Tibial nerve (tissue), 4 donors: ENCODE data around the gene RAP1A. TPM values are rescaled to one million over a fixed set of nuclear protein-coding genes. Genes with fewer than 3 reads are reported as not detected.

Experiments used
- DNase-seq, 2 donors: peaks; one replicate each; pipeline ENCODE4 v3.0.0-alpha.2; 2019; ENCODE audit warnings: low spot score in 2 of 2
- H3K27ac ChIP-seq, 4 donors: fragments of 200-600 bp; sonication (generic) in 3 of 4; one replicate each; pipeline ENCODE4 v1.5.1; 2017 to 2019; ENCODE audit warnings: mild to moderate bottlenecking in 1 of 4
- H3K27me3 ChIP-seq, 2 donors: fragments of 200-600 bp; sonication (generic) in 1 of 2; one replicate each; pipeline versions ENCODE4 v1.5.1 to v1.6.0; 2017 to 2019
- H3K36me3 ChIP-seq, 3 donors: fragments of 200-600 bp; sonication (generic); one replicate each; pipeline ENCODE4 v1.5.1; 2018 to 2019
- H3K4me1 ChIP-seq, 4 donors: fragments of 200-600 bp; sonication (generic) in 3 of 4; one replicate each; pipeline ENCODE4 v1.5.1; 2017 to 2019
- H3K4me3 ChIP-seq, 4 donors: fragments of 200-600 bp; sonication (generic) in 3 of 4; one replicate each; pipeline ENCODE4 v1.5.1; 2017 to 2019; ENCODE audit warnings: mild to moderate bottlenecking in 1 of 4, moderate library complexity in 1 of 4
- H3K9me3 ChIP-seq, 4 donors: fragments of 200-600 bp; sonication (generic) in 3 of 4; one replicate each; pipeline ENCODE4 v1.5.1; 2017 to 2019
- CTCF ChIP-seq, 5 experiments: fragments of 200-600 bp in 3 of 5; fragments of 450-650 bp in 2 of 5; sonication (generic) in 3 of 5; IDR thresholded peaks; one replicate each; pipeline ENCODE4 v1.5.1; 2016 to 2019; ENCODE audit warnings: antibody characterized with exemption in 5 of 5, mild to moderate bottlenecking in 3 of 5, moderate library complexity in 2 of 5
- EP300 ChIP-seq, 2 donors: sonication (generic); formaldehyde crosslinking; IDR thresholded peaks; one replicate each; pipeline ENCODE4 v1.6.1; 2017; ENCODE audit warnings: antibody characterized with exemption in 2 of 2, mild to moderate bottlenecking in 1 of 2
- POLR2A ChIP-seq, 2 donors: fragments of 450-650 bp; IDR thresholded peaks; one replicate each; pipeline ENCODE4 v1.6.1; 2017; ENCODE audit warnings: antibody characterized with exemption in 2 of 2, mild to moderate bottlenecking in 2 of 2, moderate library complexity in 2 of 2
- WGBS, 2 donors: methylation state at CpG; one replicate each; pipeline ENCODE4 v1.1.5; 2018; 5-methylcytosine and 5-hydroxymethylcytosine counted together
- total RNA-seq, 4 donors: library from RNA; depleted of rRNA; stranded (reverse); fragments of >200 nt; gene quantifications; one replicate each; pipeline ENCODE4 v1.1.0, GENCODE V29; 2016

The RAP1A gene
- total RNA-seq, 4 donors from 2014 or later = 45.5 to 48.7 (median 46.8) TPM

- Histone ChIP-seq H3K9me3 (no peaks in the 10 kb centered on the region), H3K4me1 (peaks cover 0 to 5% (median 0%) of the 10 kb centered on the region in 4 donors), H3K4me3 (no peak overlapping the region), H3K27me3 (no peaks in the 10 kb centered on the region), H3K27ac (peak overlapping the region in 2 of 4 donors; percentile 22 to 44), H3K36me3 (no peaks in the 10 kb centered on the region)
- TF ChIP-seq CTCF (IDR thresholded peaks at IDR 0.05) (no peak), EP300 (IDR thresholded peaks at IDR 0.05) (no peak), POLR2A (IDR thresholded peaks at IDR 0.05) (no peak)
- DNase-seq = no peak
- WGBS, 2 donors = 47 to 57% methylated on average over 2 of the region's 2 CpGs
Measured at GRCh38 chr1:111746614-111746999, 127.0 kb downstream of the RAP1A start.

- Histone ChIP-seq H3K9me3 (no peaks in the 10 kb centered on the region), H3K4me3 (no peak overlapping the region), H3K36me3 (no peaks in the 10 kb centered on the region), H3K27ac (peak overlapping the region in 1 of 4 donors; percentile 5), H3K4me1 (peaks cover 0 to 5% (median 0%) of the 10 kb centered on the region in 4 donors), H3K27me3 (no peaks in the 10 kb centered on the region)
- peak in 4 of 5 experiments; percentile 37 to 46 (median 42) for TF ChIP-seq CTCF (IDR thresholded peaks at IDR 0.05)
- no peak for TF ChIP-seq EP300 (IDR thresholded peaks at IDR 0.05)
- TF ChIP-seq POLR2A (IDR thresholded peaks at IDR 0.05) = no peak
- WGBS, 2 donors = 54 to 63% methylated on average over 3 of the region's 3 CpGs
- DNase-seq = peak in 1 of 2 donors; percentile 71
Measured at GRCh38 chr1:111747282-111747734, 127.7 kb downstream of the RAP1A start.

DNA sequence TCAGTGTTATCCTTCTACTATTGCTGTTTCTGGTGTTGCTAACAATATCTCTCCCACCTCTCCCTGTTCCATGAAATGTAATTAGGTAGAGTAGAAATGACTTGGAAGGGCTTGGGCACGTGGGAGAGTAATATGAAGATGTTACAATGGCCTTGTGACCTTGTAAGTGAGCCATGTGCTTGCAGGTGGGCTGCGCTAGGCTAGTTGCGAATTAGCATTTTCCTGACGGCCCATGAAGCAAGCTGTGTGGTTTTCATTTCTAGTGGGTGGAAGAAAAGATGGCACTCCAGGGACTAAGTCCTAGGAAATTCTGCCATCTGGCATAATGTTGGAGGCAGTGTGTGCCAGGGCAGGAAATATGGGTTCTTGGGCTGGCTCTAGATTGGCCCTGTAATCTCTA is 128.4 kb downstream of the RAP1A start:
- WGBS, 2 donors = 78 to 80% methylated on average over 4 of the region's 4 CpGs

DNA sequence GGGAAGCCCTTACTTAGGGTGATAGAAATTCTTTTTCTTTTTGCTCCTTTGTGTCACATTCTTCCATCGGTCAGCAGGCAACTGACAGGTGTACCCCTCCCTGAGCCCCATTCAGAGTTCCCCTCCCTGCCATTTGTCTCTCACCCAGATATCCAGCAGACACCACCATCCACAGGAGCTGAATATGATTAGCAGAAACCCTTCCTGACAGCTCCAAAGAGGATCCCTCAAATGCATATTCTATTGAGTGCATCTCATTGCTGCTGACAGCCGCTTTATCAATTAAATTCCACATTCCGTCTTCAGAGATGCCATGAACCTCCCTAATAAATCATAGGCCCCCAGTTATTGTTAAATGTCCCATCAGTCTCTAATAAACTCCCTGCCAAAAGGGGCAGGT is 130.0 kb downstream of the RAP1A start:
- no peaks in the 10 kb centered on the region for H3K27me3 ChIP-seq
- peaks cover 0 to 9% (median 0%) of the 10 kb centered on the region in 4 donors for H3K4me1 ChIP-seq
- no peaks in the 10 kb centered on the region for H3K9me3 ChIP-seq
- no peaks in the 10 kb centered on the region for H3K36me3 ChIP-seq
- 68 to 72% methylated on average over 3 of the region's 3 CpGs for WGBS, 2 donors
- DNase-seq = no peak
- no peak overlapping the region for H3K4me3 ChIP-seq
- no peak for TF ChIP-seq POLR2A (IDR thresholded peaks at IDR 0.05)
- TF ChIP-seq CTCF (IDR thresholded peaks at IDR 0.05) = no peak
- no peak for TF ChIP-seq EP300 (IDR thresholded peaks at IDR 0.05)
- H3K27ac ChIP-seq = no peak overlapping the region

More for the DNA sequence above, 128.4 kb downstream of the RAP1A start:
- no peak for DNase-seq
- H3K4me3 ChIP-seq = no peak overlapping the region
- H3K36me3 ChIP-seq = no peaks in the 10 kb centered on the region
- H3K4me1 ChIP-seq = peaks cover 0 to 5% (median 0%) of the 10 kb centered on the region in 4 donors
- TF ChIP-seq POLR2A (IDR thresholded peaks at IDR 0.05) (no peak), CTCF (IDR thresholded peaks at IDR 0.05) (no peak), EP300 (IDR thresholded peaks at IDR 0.05) (no peak)
- H3K9me3 ChIP-seq = no peaks in the 10 kb centered on the region
- H3K27me3 ChIP-seq = no peaks in the 10 kb centered on the region
- peak overlapping the region in 1 of 4 donors; percentile 5 for H3K27ac ChIP-seq

DNA sequence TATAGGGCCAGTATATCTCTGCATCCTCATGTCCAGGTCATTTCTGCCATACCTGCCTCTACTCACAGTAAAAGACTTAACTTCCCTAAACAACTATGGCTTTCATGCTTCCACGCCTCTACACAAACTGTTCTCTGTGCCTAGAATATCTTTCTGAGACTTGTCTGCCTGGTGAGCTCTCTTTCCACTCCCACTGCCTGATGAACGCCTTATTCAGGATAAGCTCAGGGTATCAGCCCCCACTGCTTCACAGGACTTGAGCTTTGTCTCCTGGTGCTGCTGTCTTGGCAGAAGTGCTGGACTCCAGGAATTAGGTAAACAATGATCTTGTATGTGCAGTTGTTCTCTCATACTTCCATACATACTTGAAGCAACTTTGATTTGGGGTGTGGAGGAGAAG is 131.3 kb downstream of the RAP1A start:
- H3K4me3 ChIP-seq = no peak overlapping the region
- H3K9me3 ChIP-seq = no peaks in the 10 kb centered on the region
- no peaks in the 10 kb centered on the region for H3K27me3 ChIP-seq
- peaks cover 0 to 12% (median 0%) of the 10 kb centered on the region in 4 donors for H3K4me1 ChIP-seq
- TF ChIP-seq EP300 (IDR thresholded peaks at IDR 0.05) = no peak
- TF ChIP-seq POLR2A (IDR thresholded peaks at IDR 0.05) = no peak
- TF ChIP-seq CTCF (IDR thresholded peaks at IDR 0.05) = no peak
- no peak overlapping the region for H3K27ac ChIP-seq
- WGBS, 2 donors = 55 to 63% methylated on average over 2 of the region's 2 CpGs
- H3K36me3 ChIP-seq = no peaks in the 10 kb centered on the region
- DNase-seq = no peak
